ENCODE data around the gene GAGE10.

GRCh38 chrX:49310371-49310770 lies 6.9 kb downstream of the GAGE10 start:
- TF ChIP-seq CTCF (conservative IDR thresholded peaks at IDR 0.05 in 1 of 2, IDR thresholded peaks at IDR 0.05 in 1 of 2; ENCODE audit: extremely low read depth in 1 of 2, insufficient read depth in 1 of 2, low read depth in 1 of 2, low read length in 2 of 2) (no peak), EZH2 (IDR thresholded peaks at IDR 0.05; ENCODE audit: borderline replicate concordance, low read length) (no peak)
